IPS-18c (cell line): ENCODE data around the gene GMFB.

Experiments used
- H3K4me3 ChIP-seq: 2 replicates; pipeline ENCODE4 v1.7.0; 2013; ENCODE audit warnings: low read depth, mild to moderate bottlenecking, low read length, moderate library complexity; ENCODE audit not compliant: insufficient read depth
- H3K9me3 ChIP-seq: one replicate; pipeline ENCODE4 v1.6.1; 2013; ENCODE audit warnings: mild to moderate bottlenecking, low read length, moderate library complexity; ENCODE audit not compliant: control insufficient read depth, insufficient read depth

The GMFB gene

GRCh38 chr14:54488646-54489317, at the start of gene GMFB:
Gene GMFB (minus strand): TSS chr14:54488980. CDS start chr14:54488927, 53 bp downstream.
- Histone ChIP-seq H3K4me3 (peak within 1 kb of the TSS; percentile 93), H3K9me3 (no peaks in the 10 kb centered on the region)

- no peak overlapping the region for H3K4me3 ChIP-seq
- H3K9me3 ChIP-seq = no peaks in the 10 kb centered on the region
Observed at GRCh38 chr14:54538055-54538454, 49.3 kb upstream of the GMFB start.

- Histone ChIP-seq H3K4me3 (no peak overlapping the region), H3K9me3 (no peaks in the 10 kb centered on the region)
Observed at GRCh38 chr14:54537651-54538050, 48.9 kb upstream of the GMFB start.

DNA sequence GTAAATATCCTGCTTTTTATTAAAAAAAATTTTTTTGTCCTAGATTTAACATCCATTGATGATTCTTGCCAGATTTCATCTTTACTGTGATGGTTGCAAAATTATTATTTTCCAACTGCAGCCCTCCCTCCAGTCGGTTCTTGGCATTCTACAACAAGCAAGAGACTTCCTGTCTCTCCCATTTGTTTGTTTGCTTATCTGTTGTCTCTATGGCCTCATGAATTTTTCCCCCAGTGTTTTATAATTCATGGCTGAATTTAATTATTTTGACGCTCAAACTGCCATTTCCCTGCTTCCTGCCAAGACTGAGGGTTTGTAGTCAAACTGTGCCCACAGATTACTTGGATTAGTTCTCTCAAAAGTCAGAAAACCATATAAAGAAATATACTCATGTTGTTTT, 46.9 kb upstream of the GMFB start:
- no peaks in the 10 kb centered on the region for H3K9me3 ChIP-seq
- H3K4me3 ChIP-seq = no peak overlapping the region

- no peaks in the 10 kb centered on the region for H3K9me3 ChIP-seq
- no peak overlapping the region for H3K4me3 ChIP-seq
Observed at GRCh38 chr14:54535126-54535525, 46.3 kb upstream of the GMFB start.

GRCh38 chr14:54533100-54533499, 44.3 kb upstream of the GMFB start:
- Histone ChIP-seq H3K9me3 (no peaks in the 10 kb centered on the region), H3K4me3 (no peak overlapping the region)

- no peaks in the 10 kb centered on the region for H3K9me3 ChIP-seq
- H3K4me3 ChIP-seq = no peak overlapping the region
Observed at GRCh38 chr14:54532111-54533012, 43.6 kb upstream of the GMFB start.

DNA sequence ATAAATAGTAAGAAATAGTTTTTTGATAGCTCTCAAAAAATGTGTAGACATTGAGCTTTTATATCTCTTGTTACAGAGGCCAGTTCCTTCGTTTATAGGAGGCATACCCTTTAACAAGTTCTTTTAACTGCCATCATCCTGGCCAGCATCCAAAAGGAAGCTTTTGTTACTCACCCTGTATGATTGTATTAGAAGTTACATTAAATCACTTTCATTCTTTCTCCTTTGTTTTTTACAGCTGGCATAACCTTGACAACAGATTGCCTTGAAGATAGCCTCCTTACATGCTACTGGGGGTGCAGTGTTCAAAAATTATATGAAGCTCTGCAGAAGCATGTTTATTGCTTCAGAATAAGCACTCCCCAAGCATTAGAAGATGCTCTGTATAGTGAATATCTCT, 41.0 kb upstream of the GMFB start:
- Histone ChIP-seq H3K9me3 (no peaks in the 10 kb centered on the region), H3K4me3 (no peak overlapping the region)

DNA sequence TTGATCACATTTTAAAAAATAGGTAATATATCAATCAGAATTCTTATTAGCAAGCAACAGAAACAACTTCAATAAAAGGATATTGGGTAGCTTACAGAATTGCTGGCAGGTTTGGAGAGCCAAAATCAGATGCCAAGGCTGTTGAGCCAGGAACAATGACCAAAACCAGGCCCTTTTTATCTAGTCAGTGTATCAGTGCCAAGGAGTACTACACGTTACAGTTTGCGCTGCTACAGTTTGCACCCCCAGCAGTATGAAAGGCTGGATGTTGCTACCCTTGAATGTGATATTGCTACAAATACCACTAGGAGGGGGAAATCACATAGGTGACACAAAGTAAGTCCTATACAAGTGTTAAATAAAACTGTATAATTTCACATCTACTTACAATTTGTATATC, 40.2 kb upstream of the GMFB start:
- no peak overlapping the region for H3K4me3 ChIP-seq
- no peaks in the 10 kb centered on the region for H3K9me3 ChIP-seq

- no peak overlapping the region for H3K4me3 ChIP-seq
Observed at GRCh38 chr14:54524410-54524809, 35.6 kb upstream of the GMFB start.

GRCh38 chr14:54516709-54517108, 27.9 kb upstream of the GMFB start:
- Histone ChIP-seq H3K9me3 (no peaks in the 10 kb centered on the region), H3K4me3 (no peak overlapping the region)

More at GRCh38 chr14:54524410-54524809, 35.6 kb upstream of the GMFB start:
- no peaks in the 10 kb centered on the region for H3K9me3 ChIP-seq

DNA sequence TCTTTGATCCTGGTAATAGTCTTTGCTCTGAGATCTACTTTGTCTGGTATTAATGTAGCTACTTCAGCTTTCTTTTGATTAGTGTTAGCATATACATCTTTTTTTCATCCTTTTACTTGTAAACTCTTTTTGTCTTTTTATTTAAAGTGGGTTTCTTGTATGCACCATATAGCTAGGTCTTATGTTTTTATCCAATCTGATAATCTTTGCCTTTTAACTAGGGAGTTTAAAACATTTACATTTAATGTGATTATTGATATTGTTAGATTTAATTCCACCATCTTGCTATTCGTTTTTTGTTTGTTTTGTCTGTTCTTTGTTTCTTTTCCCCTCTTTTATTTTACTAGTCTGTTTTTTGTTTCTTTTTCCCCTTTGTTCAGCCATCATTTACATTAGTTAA, 26.9 kb upstream of the GMFB start:
- H3K4me3 ChIP-seq = no peak overlapping the region
- H3K9me3 ChIP-seq = no peaks in the 10 kb centered on the region

DNA sequence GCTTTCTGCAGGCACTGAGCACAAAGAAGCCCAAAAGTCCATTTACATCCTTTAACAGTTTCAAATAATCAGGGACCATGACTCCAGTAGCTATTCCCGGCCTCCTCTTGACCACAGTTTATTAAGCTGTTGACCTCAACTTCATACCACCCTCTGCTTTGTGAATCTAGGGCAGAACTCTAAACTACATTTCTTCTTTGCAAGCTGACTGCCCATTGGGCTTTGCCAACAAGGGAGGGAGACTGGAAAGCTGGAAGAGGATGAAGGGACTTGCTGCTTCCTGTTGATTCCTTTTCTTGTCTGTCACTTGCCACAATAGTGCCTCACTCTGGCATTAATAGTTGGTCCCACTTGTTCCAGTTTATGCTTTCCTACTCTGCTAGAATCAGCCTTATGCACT, 23.6 kb upstream of the GMFB start:
- Histone ChIP-seq H3K4me3 (no peak overlapping the region), H3K9me3 (no peaks in the 10 kb centered on the region)

- Histone ChIP-seq H3K9me3 (no peaks in the 10 kb centered on the region), H3K4me3 (peak within 1 kb of the TSS; percentile 100)
Observed at GRCh38 chr14:54509546-54510501, 21.0 kb upstream of the GMFB start, which contains the start of gene CGRRF1. Gene CGRRF1 (plus strand): TSS chr14:54509906. CDS start chr14:54509960, 54 bp downstream.

DNA sequence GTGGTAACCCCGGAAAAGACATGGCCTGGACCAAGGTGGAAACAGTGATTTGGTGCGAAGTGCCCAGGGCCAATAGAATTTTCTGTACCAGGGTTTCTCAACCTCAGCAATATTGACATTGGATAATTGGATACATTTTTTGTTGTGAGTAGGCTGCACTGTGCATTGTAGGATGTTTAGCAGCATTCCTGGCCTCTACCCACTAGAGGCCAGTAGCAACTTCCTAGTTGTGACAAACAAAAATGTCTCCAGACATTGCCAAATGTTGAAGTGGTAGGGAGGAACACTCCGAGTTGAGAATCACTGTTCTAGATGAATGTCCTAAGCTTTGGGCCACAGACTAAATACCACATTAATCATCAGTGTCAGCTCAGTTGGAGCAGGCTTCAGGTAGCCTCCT, 14.7 kb upstream of the GMFB start:
- Histone ChIP-seq H3K4me3 (no peak overlapping the region), H3K9me3 (no peaks in the 10 kb centered on the region)

DNA sequence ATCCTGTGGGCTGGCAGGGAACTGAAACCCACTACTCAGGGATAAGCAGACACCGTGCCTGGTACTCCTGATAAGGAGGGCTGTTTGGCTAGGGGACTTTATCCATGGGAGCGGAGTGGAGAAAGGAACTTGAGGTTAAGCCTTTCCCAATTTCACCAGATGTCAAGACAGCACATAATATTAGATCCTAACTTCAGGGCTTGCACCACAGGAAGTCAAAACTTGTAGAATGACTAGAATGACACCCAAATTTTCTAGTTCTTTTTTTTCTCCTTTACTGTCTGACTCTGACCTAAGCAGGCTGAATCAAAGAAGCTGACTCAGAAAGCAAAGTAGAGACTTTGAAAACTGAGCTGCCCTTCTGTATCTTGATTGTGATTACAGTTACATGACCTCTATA, 13.8 kb upstream of the GMFB start:
- H3K9me3 ChIP-seq = no peaks in the 10 kb centered on the region
- no peak overlapping the region for H3K4me3 ChIP-seq

GRCh38 chr14:54501480-54501879, 12.7 kb upstream of the GMFB start:
- no peak overlapping the region for H3K4me3 ChIP-seq

More at GRCh38 chr14:54501480-54501879, 12.7 kb upstream of the GMFB start:
- no peaks in the 10 kb centered on the region for H3K9me3 ChIP-seq
